HUDEP-2 (cell line): ENCODE data around the gene MED1.
"Not testable (repeated sequence)": the region's sequence is repeated elsewhere in the genome, so short reads cannot be mapped to it uniquely, and the experiment has no call there.

Experiments used
- DNase-seq, 76 experiments: peaks; one replicate each; lab custom pipeline; 2025; ENCODE audit not compliant: unreplicated experiment in 76 of 76; lab: John Stamatoyannopoulos, UW

The MED1 gene

GRCh38 chr17:39443326-39443725, 7.7 kb downstream of the MED1 start:
- no peak for DNase-seq

GRCh38 chr17:39439868-39440267, 11.2 kb downstream of the MED1 start:
- not testable (repeated sequence) for DNase-seq

GRCh38 chr17:39429600-39429999, 21.5 kb downstream of the MED1 start:
- DNase-seq, result no peak

GRCh38 chr17:39416141-39416540, 34.9 kb downstream of the MED1 start:
- peak in 27 of 76 experiments; percentile 2 to 78 (median 32) for DNase-seq

GRCh38 chr17:39410279-39410678, 40.8 kb downstream of the MED1 start:
- no peak for DNase-seq

GRCh38 chr17:39408360-39408759, 42.7 kb downstream of the MED1 start:
- DNase-seq, result no peak

GRCh38 chr17:39406951-39407350, 44.1 kb downstream of the MED1 start:
- DNase-seq, result no peak

GRCh38 chr17:39405436-39405835, 45.6 kb downstream of the MED1 start:
- no peak for DNase-seq

GRCh38 chr17:39404542-39405378, 46.3 kb downstream of the MED1 start:
- peak in 1 of 76 experiments; percentile 3 for DNase-seq

- DNase-seq, result no peak
Observed at GRCh38 chr17:39402890-39403605, 48.0 kb downstream of the MED1 start.

- DNase-seq, result peak in 75 of 76 experiments; percentile 39 to 95 (median 85)
Observed at GRCh38 chr17:39402244-39402889, 48.7 kb downstream of the MED1 start.

GRCh38 chr17:39401412-39402243, 49.4 kb downstream of the MED1 start, which contains the start of gene FBXL20:
Gene FBXL20, minus strand, starts transcription at chr17:39401626. Its CDS starts 224 bp downstream, at chr17:39401402.
- DNase-seq, result peak in 75 of 76 experiments; percentile 30 to 92 (median 79)

GRCh38 chr17:39400547-39401411, 50.3 kb downstream of the MED1 start:
- DNase-seq, result peak in 1 of 76 experiments; percentile 23

- DNase-seq, result no peak
Observed at GRCh38 chr17:39399791-39400190, 51.3 kb downstream of the MED1 start.

- no peak for DNase-seq
Observed at GRCh38 chr17:39393736-39394135, 57.3 kb downstream of the MED1 start.

GRCh38 chr17:39391448-39391847, 59.6 kb downstream of the MED1 start:
- no peak for DNase-seq

GRCh38 chr17:39385040-39385439, 66.0 kb downstream of the MED1 start:
- DNase-seq, result no peak

GRCh38 chr17:39380144-39380543, 70.9 kb downstream of the MED1 start:
- DNase-seq, result no peak

GRCh38 chr17:39376434-39376833, 74.6 kb downstream of the MED1 start:
- DNase-seq, result peak in 1 of 76 experiments; percentile 3
